Measurements from ENCODE around the gene LTBP2. TPM values are rescaled to one million over a fixed set of nuclear protein-coding genes. Genes with fewer than 3 reads are reported as not detected.

Gene LTBP2
- total RNA-seq, 1 experiment from 2014 or later, result 17.4 TPM

DNA sequence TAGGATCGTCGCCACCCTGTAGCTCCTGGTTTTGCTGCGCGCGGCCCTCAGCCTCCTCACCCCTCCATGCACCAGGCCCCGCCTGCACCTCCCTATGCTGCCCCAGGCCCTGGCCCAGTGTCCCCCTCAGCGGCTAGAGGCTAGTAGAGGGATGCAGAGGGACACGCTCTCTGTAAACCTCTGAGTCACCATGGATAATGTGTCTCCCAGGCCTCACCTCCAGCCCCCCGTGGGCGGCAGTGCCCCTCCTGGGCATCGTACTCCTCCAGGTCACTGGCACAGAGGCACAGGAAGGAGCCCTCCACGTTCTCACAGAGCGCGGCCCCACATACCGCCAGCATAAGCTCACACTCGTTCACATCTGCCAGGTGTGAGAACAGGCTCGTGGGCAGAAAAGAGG lies 106.2 kb downstream of the LTBP2 start:
- intact Hi-C loops (cut with micrococcal nuclease), result no loop called here
- ChIA-PET CTCF (no interaction called here), POLR2A (ENCODE audit: unreplicated experiment) (interaction anchor here (0.5 kb wide), 1 partner anchor 296 kb away, joined by 5 read pairs; no protein-coding TSS in a partner anchor)
- no peak overlapping the region for H3K27ac ChIP-seq (ENCODE audit: low read length)
- H3K36me3 ChIP-seq (ENCODE audit: low read depth, low read length), result no peaks in the 10 kb centered on the region
- no peak for DNase-seq
- no peaks in the 10 kb centered on the region for H3K27me3 ChIP-seq (ENCODE audit: low read length)
- no peak for ATAC-seq
- H3K9me2 ChIP-seq (replicated peaks; ENCODE audit: low read length), result no peaks in the 10 kb centered on the region
- no peaks in the 10 kb centered on the region for H4K20me1 ChIP-seq (ENCODE audit: low read length)
- no TSS peak for BruUV-seq (replicated peaks)
- no peak overlapping the region for H3K4me3 ChIP-seq (ENCODE audit: low read length)
- H2AFZ ChIP-seq (ENCODE audit: low read length), result no peak overlapping the region
- no peak overlapping the region for H3K4me2 ChIP-seq (ENCODE audit: low read length)
- H3K4me1 ChIP-seq (ENCODE audit: insufficient read depth, low read length), result peaks cover 8% of the 10 kb centered on the region
- TF ChIP-seq EZH2 (IDR thresholded peaks at IDR 0.05; ENCODE audit: low read length, unreplicated experiment) (no peak), EZH2phosphoT487 (IDR thresholded peaks at IDR 0.05; ENCODE audit: borderline replicate concordance, low read length) (no peak)
- TF ChIP-seq, protein P1, sequence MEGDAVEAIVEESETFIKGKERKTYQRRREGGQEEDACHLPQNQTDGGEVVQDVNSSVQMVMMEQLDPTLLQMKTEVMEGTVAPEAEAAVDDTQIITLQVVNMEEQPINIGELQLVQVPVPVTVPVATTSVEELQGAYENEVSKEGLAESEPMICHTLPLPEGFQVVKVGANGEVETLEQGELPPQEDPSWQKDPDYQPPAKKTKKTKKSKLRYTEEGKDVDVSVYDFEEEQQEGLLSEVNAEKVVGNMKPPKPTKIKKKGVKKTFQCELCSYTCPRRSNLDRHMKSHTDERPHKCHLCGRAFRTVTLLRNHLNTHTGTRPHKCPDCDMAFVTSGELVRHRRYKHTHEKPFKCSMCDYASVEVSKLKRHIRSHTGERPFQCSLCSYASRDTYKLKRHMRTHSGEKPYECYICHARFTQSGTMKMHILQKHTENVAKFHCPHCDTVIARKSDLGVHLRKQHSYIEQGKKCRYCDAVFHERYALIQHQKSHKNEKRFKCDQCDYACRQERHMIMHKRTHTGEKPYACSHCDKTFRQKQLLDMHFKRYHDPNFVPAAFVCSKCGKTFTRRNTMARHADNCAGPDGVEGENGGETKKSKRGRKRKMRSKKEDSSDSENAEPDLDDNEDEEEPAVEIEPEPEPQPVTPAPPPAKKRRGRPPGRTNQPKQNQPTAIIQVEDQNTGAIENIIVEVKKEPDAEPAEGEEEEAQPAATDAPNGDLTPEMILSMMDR (conservative IDR thresholded peaks at IDR 0.05; ENCODE audit: low read depth, low read length), result no peak
- no peaks in the 10 kb centered on the region for H3K9me3 ChIP-seq (ENCODE audit: low read length)
- no peaks in the 10 kb centered on the region for H3F3A ChIP-seq (ENCODE audit: low read length, unreplicated experiment)
- no peak overlapping the region for H3K9ac ChIP-seq (ENCODE audit: low read length)
- no peaks in the 10 kb centered on the region for H3K79me2 ChIP-seq (ENCODE audit: low read length)

DNA sequence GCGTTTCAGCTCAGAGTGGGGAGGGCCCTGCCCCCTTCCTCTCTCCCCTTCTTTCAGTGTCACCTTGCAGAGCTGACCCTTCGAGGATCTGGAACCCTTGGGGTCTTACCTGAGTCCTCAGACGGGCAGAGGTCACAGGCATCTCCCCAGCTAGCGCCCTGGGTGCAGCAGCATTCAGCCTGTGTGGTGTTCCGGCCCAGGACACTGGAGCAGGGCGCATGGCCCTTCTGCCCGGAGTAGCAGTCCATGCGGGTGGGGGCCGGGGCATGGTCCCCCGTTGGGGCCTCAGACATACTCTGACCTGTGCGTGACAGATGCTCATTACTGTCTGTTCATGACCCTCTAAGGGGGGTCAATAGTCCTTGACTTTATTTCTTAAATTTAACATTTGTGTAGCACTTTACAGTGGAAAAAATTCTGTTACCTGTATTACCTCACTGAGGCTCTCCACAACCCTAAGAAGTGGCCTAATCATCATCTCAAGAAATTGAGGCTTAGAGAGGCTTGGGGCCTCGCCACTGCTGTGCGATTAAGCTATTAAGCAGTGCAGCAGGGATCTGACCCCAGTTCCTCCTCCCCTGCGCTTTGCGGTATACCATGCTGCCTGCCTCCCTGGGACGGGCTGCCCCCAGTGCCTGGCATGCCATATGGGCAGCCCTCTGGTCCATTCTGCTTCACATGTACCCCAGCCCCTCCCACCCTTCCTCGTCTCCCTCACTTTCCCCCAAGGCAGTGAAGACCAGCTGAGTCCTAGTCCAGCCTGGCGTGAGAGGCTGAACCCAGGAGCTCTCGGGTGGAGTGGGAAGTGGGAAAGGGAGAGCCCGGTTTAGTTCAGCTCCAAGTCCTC lies 106.9 kb downstream of the LTBP2 start:
- no peak overlapping the region for H3K9ac ChIP-seq (ENCODE audit: low read length)

More for the DNA sequence above, 106.9 kb downstream of the LTBP2 start:
- TF ChIP-seq EZH2phosphoT487 (IDR thresholded peaks at IDR 0.05; ENCODE audit: borderline replicate concordance, low read length) (no peak), EZH2 (IDR thresholded peaks at IDR 0.05; ENCODE audit: low read length, unreplicated experiment) (no peak)
- TF ChIP-seq, protein P1 (conservative IDR thresholded peaks at IDR 0.05; ENCODE audit: low read depth, low read length), result no peak
- no peak for ATAC-seq
- CTCF ChIA-PET, result no interaction called here
- H4K20me1 ChIP-seq (ENCODE audit: low read length), result no peaks in the 10 kb centered on the region
- peaks cover 1% of the 10 kb centered on the region; the same call in 1 of the 2 replicates for H3K4me1 ChIP-seq (ENCODE audit: insufficient read depth, low read length)
- POLR2A ChIA-PET (ENCODE audit: unreplicated experiment), result no interaction called here
- no TSS peak for BruUV-seq (replicated peaks)
- no peak overlapping the region for H3K27ac ChIP-seq (ENCODE audit: low read length)
- no peak overlapping the region for H3K4me2 ChIP-seq (ENCODE audit: low read length)
- H3K9me3 ChIP-seq (ENCODE audit: low read length), result no peaks in the 10 kb centered on the region
- no peaks in the 10 kb centered on the region for H3K36me3 ChIP-seq (ENCODE audit: low read depth, low read length)
- no peaks in the 10 kb centered on the region for H3F3A ChIP-seq (ENCODE audit: low read length, unreplicated experiment)
- DNase-seq, result no peak
- H3K27me3 ChIP-seq (ENCODE audit: low read length), result no peaks in the 10 kb centered on the region
- H3K79me2 ChIP-seq (ENCODE audit: low read length), result no peaks in the 10 kb centered on the region
- intact Hi-C loops (cut with micrococcal nuclease), result loop anchor here (5.0 kb wide), 1 partner anchor 207 kb away; the partner anchor contains the start of genes AREL1 and FCF1
- H3K4me3 ChIP-seq (ENCODE audit: low read length), result no peak overlapping the region
- no peak overlapping the region for H2AFZ ChIP-seq (ENCODE audit: low read length)
- no peaks in the 10 kb centered on the region for H3K9me2 ChIP-seq (replicated peaks; ENCODE audit: low read length)
